CD14-positive monocyte (primary cell): ENCODE results near the gene TMEM117. TPM values are rescaled to one million over a fixed set of nuclear protein-coding genes. Genes with fewer than 3 reads are reported as not detected.

Experiments
- DNase-seq, 3 donors: peaks; one replicate each; pipeline ENCODE4 v3.0.0-alpha.2; 2011 to 2022
- H2AFZ ChIP-seq: 2 replicates; pipeline ENCODE4 v1.6.0; 2012; ENCODE audit warnings: mild to moderate bottlenecking, low read depth, low read length, inconsistent platforms; ENCODE audit not compliant: insufficient read depth, poor library complexity, severe bottlenecking
- H3K27ac ChIP-seq, 2 donors: 1 replicate in 1 of 2; 2 replicates in 1 of 2; pipeline ENCODE4 v1.5.1; 2012 to 2013; ENCODE audit warnings: low read length in 2 of 2, control low read depth in 1 of 2, inconsistent platforms in 1 of 2, low read depth in 1 of 2, mild to moderate bottlenecking in 1 of 2
- H3K27me3 ChIP-seq, 2 donors: one replicate each; pipeline versions ENCODE4 v1.6.0 to v1.6.1; 2011 to 2013; ENCODE audit warnings: low read length in 2 of 2; ENCODE audit not compliant: control insufficient read depth in 2 of 2, insufficient read depth in 2 of 2
- H3K36me3 ChIP-seq, 2 donors: replicated peaks in 1 of 2; 1 replicate in 1 of 2; 2 replicates in 1 of 2; pipeline versions ENCODE4 v1.5.1 to v1.6.1; 2012 to 2013; ENCODE audit warnings: low read length in 2 of 2, control low read depth in 1 of 2, inconsistent platforms in 1 of 2, mild to moderate bottlenecking in 1 of 2; ENCODE audit not compliant: insufficient read depth in 2 of 2, control insufficient read depth in 1 of 2
- H3K4me1 ChIP-seq, 2 donors: 1 replicate in 1 of 2; 2 replicates in 1 of 2; pipeline versions ENCODE4 v1.5.1 to v1.6.1; 2012 to 2013; ENCODE audit warnings: low read length in 2 of 2, control low read depth in 1 of 2, inconsistent platforms in 1 of 2, mild to moderate bottlenecking in 1 of 2, moderate library complexity in 1 of 2; ENCODE audit not compliant: insufficient read depth in 2 of 2, control insufficient read depth in 1 of 2
- H3K4me2 ChIP-seq: replicated peaks from 2 replicates; pipeline ENCODE3; 2012; ENCODE audit warnings: low read length, moderate library complexity, mild to moderate bottlenecking; ENCODE audit not compliant: poor library complexity, severe bottlenecking; ENCODE audit errors: extremely low read depth
- H3K4me3 ChIP-seq, 3 experiments: fragments of 200-600 bp in 1 of 3; sonication (generic) in 1 of 3; replicated peaks in 1 of 3; 1 replicate in 2 of 3; 2 replicates in 1 of 3; pipeline ENCODE4 v1.5.1; 2011 to 2013; ENCODE audit warnings: low read length in 3 of 3, mild to moderate bottlenecking in 3 of 3, control low read depth in 2 of 3, low read depth in 2 of 3, inconsistent platforms in 1 of 3, moderate library complexity in 1 of 3
- H3K79me2 ChIP-seq: 2 replicates; pipeline ENCODE4 v1.6.0; 2012; ENCODE audit warnings: mild to moderate bottlenecking, control low read depth, inconsistent platforms, low read length, moderate library complexity; ENCODE audit not compliant: insufficient read depth
- H3K9ac ChIP-seq: 2 replicates; pipeline ENCODE4 v1.6.0; 2017; ENCODE audit warnings: low read length, mild to moderate bottlenecking; ENCODE audit not compliant: insufficient read depth, poor library complexity, severe bottlenecking
- H3K9me3 ChIP-seq, 2 donors: replicated peaks in 1 of 2; 1 replicate in 1 of 2; 2 replicates in 1 of 2; pipeline versions ENCODE4 v1.5.1 to v1.6.1; 2012 to 2013; ENCODE audit warnings: low read length in 2 of 2, control low read depth in 1 of 2; ENCODE audit not compliant: control insufficient read depth in 1 of 2, insufficient read depth in 1 of 2
- H4K20me1 ChIP-seq: 2 replicates; pipeline ENCODE4 v1.6.0; 2012; ENCODE audit warnings: mild to moderate bottlenecking, low read length, control low read depth, moderate library complexity; ENCODE audit not compliant: insufficient read depth
- H3K27ac Mint-ChIP-seq, 7 donors: one replicate each; pipeline ENCODE4 v1.8.0; 2020; ENCODE audit warnings: mild to moderate bottlenecking in 7 of 7, mixed read lengths in 7 of 7, moderate library complexity in 6 of 7, inconsistent platforms in 2 of 7
- H3K27me3 Mint-ChIP-seq, 3 donors: one replicate each; pipeline ENCODE4 v1.8.0; 2021 to 2022; ENCODE audit warnings: low read depth in 3 of 3, mild to moderate bottlenecking in 3 of 3, mixed read lengths in 3 of 3, moderate library complexity in 3 of 3, inconsistent platforms in 1 of 3
- H3K36me3 Mint-ChIP-seq, 2 donors: one replicate each; pipeline ENCODE4 v1.8.0; 2020; ENCODE audit warnings: mixed read lengths in 2 of 2, inconsistent platforms in 1 of 2, mild to moderate bottlenecking in 1 of 2
- H3K4me1 Mint-ChIP-seq: one replicate; pipeline ENCODE4 v1.8.0; 2020; ENCODE audit warnings: mild to moderate bottlenecking, mixed read lengths
- H3K4me3 Mint-ChIP-seq, 2 donors: one replicate each; pipeline ENCODE4 v1.8.0; 2020; ENCODE audit warnings: mild to moderate bottlenecking in 2 of 2, mixed read lengths in 2 of 2, moderate library complexity in 1 of 2
- H3K9me3 Mint-ChIP-seq, 7 donors: one replicate each; pipeline ENCODE4 v1.8.0; 2020 to 2022; ENCODE audit warnings: mixed read lengths in 7 of 7, mild to moderate bottlenecking in 6 of 7, moderate library complexity in 6 of 7, inconsistent platforms in 2 of 7
- CTCF ChIP-seq: fragments of 200-600 bp; IDR thresholded peaks from one replicate; pipeline ENCODE4 v1.8.0; 2022; ENCODE audit warnings: antibody characterized with exemption, mild to moderate bottlenecking
- WGBS: methylation state at CpG from one replicate; pipeline ENCODE4 v1.1.5; 2013; ENCODE audit warnings: missing lambda C conversion rate; ENCODE audit not compliant: insufficient coverage; 5-methylcytosine and 5-hydroxymethylcytosine counted together
- intact Hi-C, 2 donors: fragments of 100-400 bp; cut with micrococcal nuclease; formaldehyde crosslinking; loops; one replicate each; pipeline versions ENCODE4 v1.15.0 to v1.15.1; 2023
- polyA plus RNA-seq, 3 donors: library from polyadenylated mRNA; depleted of rRNA in 1 of 3; unstranded in 2 of 3; stranded (reverse) in 1 of 3; fragments of 300-500 nt in 2 of 3; fragments of >200 nt in 1 of 3; fragmentation: Illumina TruSeq in 2 of 3; gene quantifications; 1 replicate in 2 of 3; 2 replicates in 1 of 3; pipeline ENCODE4 v1.2.3, GENCODE V29; 2012 to 2021

TMEM117 gene
- polyA plus RNA-seq, 3 donors, result 0.11 to 0.42 TPM; not detected in 1

- peaks cover 0 to 3% (median 0%) of the 10 kb centered on the region in 7 donors for H3K9me3 Mint-ChIP-seq
- DNase-seq, result no peak
- WGBS, result no CpG with 5 or more reads among the region's 2 CpGs
- intact Hi-C loops, result no loop called here
- no peak overlapping the region for H3K4me2 ChIP-seq
- H3K27me3 ChIP-seq, result no peaks in the 10 kb centered on the region
- H2AFZ ChIP-seq, result no peak overlapping the region
- no peaks in the 10 kb centered on the region for H3K4me1 Mint-ChIP-seq
- H3K4me3 ChIP-seq, result no peak overlapping the region
- H4K20me1 ChIP-seq, result no peaks in the 10 kb centered on the region
- H3K36me3 ChIP-seq, result no peaks in the 10 kb centered on the region
- no peaks in the 10 kb centered on the region for H3K27me3 Mint-ChIP-seq
- no peaks in the 10 kb centered on the region for H3K9me3 ChIP-seq
- H3K27ac ChIP-seq, result no peak overlapping the region
- no peaks in the 10 kb centered on the region for H3K36me3 Mint-ChIP-seq
- TF ChIP-seq CTCF, result no peak
- no peak overlapping the region for H3K4me3 Mint-ChIP-seq
- no peaks in the 10 kb centered on the region for H3K4me1 ChIP-seq
- no peak overlapping the region for H3K27ac Mint-ChIP-seq
- H3K9ac ChIP-seq, result no peak overlapping the region
- H3K79me2 ChIP-seq, result no peaks in the 10 kb centered on the region
These were observed 319.5 kb downstream of the TMEM117 start for GRCh38 chr12:44155358-44155757.

- Mint-ChIP-seq H3K27ac (no peak overlapping the region), H3K9me3 (peaks cover 0 to 6% (median 0%) of the 10 kb centered on the region in 7 donors), H3K36me3 (no peaks in the 10 kb centered on the region), H3K4me3 (no peak overlapping the region), H3K4me1 (no peaks in the 10 kb centered on the region), H3K27me3 (no peaks in the 10 kb centered on the region)
- H3K9me3 ChIP-seq, result peaks cover 0 to 3% of the 10 kb centered on the region in 2 donors
- no peak for DNase-seq
- H3K4me2 ChIP-seq, result no peak overlapping the region
- H3K4me1 ChIP-seq, result no peaks in the 10 kb centered on the region
- H3K27ac ChIP-seq, result no peak overlapping the region
- no peak overlapping the region for H3K9ac ChIP-seq
- no peak for TF ChIP-seq CTCF
- intact Hi-C loops, result no loop called here
- no peak overlapping the region for H2AFZ ChIP-seq
- H3K79me2 ChIP-seq, result no peaks in the 10 kb centered on the region
- no peaks in the 10 kb centered on the region for H4K20me1 ChIP-seq
- H3K36me3 ChIP-seq, result no peaks in the 10 kb centered on the region
- no peak overlapping the region for H3K4me3 ChIP-seq
- no CpG with 5 or more reads among the region's 2 CpGs for WGBS
- H3K27me3 ChIP-seq, result no peaks in the 10 kb centered on the region
These were observed 321.5 kb downstream of the TMEM117 start for GRCh38 chr12:44157359-44157758.
